ENCODE data around the gene HSDL2.
A peak's percentile ranks its signal among the peaks of the same experiment; 100 is the strongest.
"Not testable (repeated sequence)": the region's sequence is repeated elsewhere in the genome, so short reads cannot be mapped to it uniquely, and the experiment has no call there.

HSDL2 gene

GRCh38 chr9:112401175-112401815, 21.4 kb downstream of the HSDL2 start:
- DNase-seq: no peak

- no peak for DNase-seq
Measured at GRCh38 chr9:112403614-112404201, 23.8 kb downstream of the HSDL2 start.

- DNase-seq: no peak
Measured at GRCh38 chr9:112404508-112404932, 24.6 kb downstream of the HSDL2 start.

- DNase-seq: peak; percentile 64
Measured at GRCh38 chr9:112408275-112408674, 28.4 kb downstream of the HSDL2 start.

GRCh38 chr9:112408819-112409218, 28.9 kb downstream of the HSDL2 start:
- DNase-seq: peak; percentile 2

GRCh38 chr9:112409758-112410157, 29.9 kb downstream of the HSDL2 start:
- DNase-seq: no peak

GRCh38 chr9:112411626-112412027, 31.7 kb downstream of the HSDL2 start:
- no peak for DNase-seq

- not testable (repeated sequence) for DNase-seq
Measured at GRCh38 chr9:112413728-112414127, 33.8 kb downstream of the HSDL2 start.

GRCh38 chr9:112420208-112420607, 40.3 kb downstream of the HSDL2 start:
- no peak for DNase-seq

- DNase-seq: peak; percentile 49
Measured at GRCh38 chr9:112421771-112422222, 41.9 kb downstream of the HSDL2 start.

GRCh38 chr9:112422417-112423148, 42.7 kb downstream of the HSDL2 start:
- no peak for DNase-seq

GRCh38 chr9:112430006-112430522, 50.2 kb downstream of the HSDL2 start:
- no peak for DNase-seq

- DNase-seq: no peak
Measured at GRCh38 chr9:112433499-112434392, 53.8 kb downstream of the HSDL2 start.

- no peak for DNase-seq
Measured at GRCh38 chr9:112434487-112434886, 54.6 kb downstream of the HSDL2 start.

- no peak for DNase-seq
Measured at GRCh38 chr9:112437406-112437805, 57.5 kb downstream of the HSDL2 start.

GRCh38 chr9:112439171-112439570, 59.3 kb downstream of the HSDL2 start:
- no peak for DNase-seq

- DNase-seq: no peak
Measured at GRCh38 chr9:112439825-112440224, 59.9 kb downstream of the HSDL2 start.

GRCh38 chr9:112443200-112443599, 63.3 kb downstream of the HSDL2 start:
- DNase-seq: peak; percentile 12

GRCh38 chr9:112443636-112444035, 63.7 kb downstream of the HSDL2 start:
- DNase-seq: no peak

GRCh38 chr9:112445196-112445595, 65.3 kb downstream of the HSDL2 start:
- DNase-seq: peak; percentile 78

- DNase-seq: peak; percentile 6
Measured at GRCh38 chr9:112446080-112446479, 66.2 kb downstream of the HSDL2 start.

- no peak for DNase-seq
Measured at GRCh38 chr9:112446526-112446925, 66.6 kb downstream of the HSDL2 start.

GRCh38 chr9:112447283-112447761, 67.4 kb downstream of the HSDL2 start:
- peak; percentile 35 for DNase-seq
